K562 (cell line): Measurements from ENCODE around the gene NEURL1. TPM values are rescaled to one million over a fixed set of nuclear protein-coding genes. Genes with fewer than 3 reads are reported as not detected.

Experiments used
- CBFA2T3 ChIP-seq: fragments of 450-650 bp; IDR thresholded peaks from 2 replicates; pipeline ENCODE4 v1.6.1; 2017
- MEF2A ChIP-seq: IDR thresholded peaks from 2 replicates; pipeline ENCODE4 v1.6.1; 2011; ENCODE audit warnings: low read depth, mild to moderate bottlenecking, low read length, moderate library complexity; ENCODE audit not compliant: control insufficient read depth
- NR2C2 ChIP-seq, 2 experiments: fragments of 200-800 bp in 1 of 2; sonication (Bioruptor generic) in 1 of 2; sonication (generic) in 1 of 2; formaldehyde crosslinking in 1 of 2; IDR thresholded peaks; 2 replicates each; pipeline versions ENCODE4 v1.6.1 to v1.8.0; 2016 to 2022; ENCODE audit warnings: mild to moderate bottlenecking in 1 of 2, missing compliant biosample characterization in 1 of 2, missing genetic modification characterization in 1 of 2, missing genetic modification reagents in 1 of 2
- RBM15 ChIP-seq: fragments of 200-400 bp; formaldehyde crosslinking; IDR thresholded peaks from 2 replicates; pipeline ENCODE4 v1.6.1; 2018; ENCODE audit warnings: mild to moderate bottlenecking, low read length, moderate library complexity; ENCODE audit not compliant: insufficient read depth
- RBM25 ChIP-seq: fragments of 200-400 bp; formaldehyde crosslinking; IDR thresholded peaks from 2 replicates; pipeline ENCODE4 v1.6.1; 2018; ENCODE audit warnings: low read length, low read depth, moderate library complexity; ENCODE audit not compliant: severe bottlenecking
- SP1 ChIP-seq: sonication (generic); formaldehyde crosslinking; IDR thresholded peaks from 2 replicates; pipeline ENCODE4 v1.8.1; 2022; ENCODE audit warnings: mild to moderate bottlenecking, missing genetic modification reagents
- ZFP36 ChIP-seq: fragments of 150-350 bp; IDR thresholded peaks from 2 replicates; pipeline ENCODE4 v1.6.1; 2018; ENCODE audit warnings: low read length, low read depth; ENCODE audit not compliant: partially characterized antibody
- ZNF586 ChIP-seq: fragments of 450-650 bp; formaldehyde crosslinking; conservative IDR thresholded peaks from 2 replicates; pipeline ENCODE4 v1.4.0; 2020; ENCODE audit warnings: mild to moderate bottlenecking, moderate library complexity
- polyA plus RNA-seq, 8 experiments: library from polyadenylated mRNA; depleted of rRNA in 4 of 8; stranded (reverse) in 5 of 8; unstranded in 3 of 8; fragments of >200 nt; fragmentation: Nextera tagmentation in 2 of 8; fragmentation: Illumina TruSeq in 1 of 8; extraction: Ambion mirVana in 2 of 8; extraction: Trizol in 1 of 8; gene quantifications; 2 replicates each; pipeline versions ENCODE4 v1.2.1 to v1.2.3, GENCODE V29; 2011 to 2014; ENCODE audit warnings: inconsistent platforms in 1 of 8, missing spikeins in 1 of 8
- total RNA-seq, 7 experiments: library from RNA; depleted of rRNA in 6 of 7; stranded (reverse); fragments of >200 nt in 6 of 7; fragmentation: Illumina TruSeq in 2 of 7; extraction: Trizol in 2 of 7; gene quantifications; 2 replicates each; pipeline versions ENCODE4 v1.2.1 to v1.2.3, GENCODE V29; 2011 to 2021; ENCODE audit warnings: low replicate concordance in 1 of 7
- TF ChIP-seq, protein P1 (sequence below), 2 experiments: IDR thresholded peaks; 2 replicates each; pipeline ENCODE4 v1.6.1; 2012; ENCODE audit warnings: improper control_type of control experiment in 2 of 2, low read depth in 2 of 2, low read length in 2 of 2, borderline replicate concordance in 1 of 2
- TF ChIP-seq, protein P2 (sequence below): fragments of 450-650 bp; formaldehyde crosslinking; IDR thresholded peaks from 2 replicates; pipeline ENCODE4 v1.4.0; 2020; ENCODE audit warnings: mild to moderate bottlenecking
- TF ChIP-seq, protein P3 (sequence below), 2 experiments: IDR thresholded peaks in 1 of 2; conservative IDR thresholded peaks in 1 of 2; 2 replicates each; pipeline ENCODE4 v1.6.1; 2016; ENCODE audit warnings: low read depth in 2 of 2, mild to moderate bottlenecking in 1 of 2, missing compliant biosample characterization in 1 of 2, missing genetic modification characterization in 1 of 2, moderate library complexity in 1 of 2

Gene NEURL1
- total and polyA plus RNA-seq, 9 of the 15 experiments (the other 6 are each of a cell fraction or from before 2014, with no cell fraction given) = 0.01 to 0.45 (median 0.16) TPM; not detected in 5

DNA sequence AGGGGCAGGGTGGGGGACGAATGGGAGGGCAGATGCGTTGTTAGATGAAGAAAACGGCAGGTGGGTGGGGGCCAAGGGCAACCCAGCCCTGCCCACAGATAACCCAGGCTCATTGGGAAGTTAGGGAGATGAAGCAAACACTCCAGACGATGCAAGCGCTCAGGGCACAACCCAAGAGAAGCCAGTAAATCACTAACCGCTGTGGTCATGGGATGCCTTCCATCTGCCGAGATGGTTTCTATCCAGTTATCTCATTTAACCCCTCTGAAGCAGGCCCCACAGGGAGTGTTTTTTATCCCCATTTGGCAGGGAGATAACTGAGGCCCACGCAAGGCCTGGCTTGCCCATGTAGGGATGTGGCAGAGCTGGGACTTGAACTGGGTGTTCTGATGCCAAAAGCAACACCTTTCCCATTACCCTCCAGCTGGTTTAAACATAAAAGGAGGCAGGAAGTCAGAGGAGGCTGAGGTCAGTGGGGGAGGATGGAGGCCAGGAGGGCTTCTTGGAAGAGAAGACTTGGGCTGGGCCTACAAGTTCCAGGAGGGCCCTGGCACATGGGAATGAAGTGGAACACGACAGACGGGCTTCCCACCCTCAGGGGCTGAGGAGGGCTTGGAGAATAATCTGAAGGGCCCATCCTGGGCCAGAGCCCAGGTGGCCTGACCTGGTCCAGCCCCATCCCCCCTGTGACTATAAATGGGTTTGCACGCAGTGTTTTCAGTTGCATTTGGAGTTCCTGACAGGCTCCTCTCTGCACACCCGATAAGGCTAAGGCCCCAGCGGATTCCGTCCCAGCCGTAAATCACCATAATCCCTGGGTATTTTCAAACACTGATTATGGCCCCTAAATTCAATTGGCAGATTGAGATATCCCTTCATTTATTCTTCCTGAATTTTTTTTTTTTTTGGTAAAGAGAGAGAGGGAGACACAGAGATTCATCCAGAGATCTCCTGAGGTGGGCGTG lies 80.9 kb downstream of the NEURL1 start (continued):
- TF ChIP-seq, protein P1, sequence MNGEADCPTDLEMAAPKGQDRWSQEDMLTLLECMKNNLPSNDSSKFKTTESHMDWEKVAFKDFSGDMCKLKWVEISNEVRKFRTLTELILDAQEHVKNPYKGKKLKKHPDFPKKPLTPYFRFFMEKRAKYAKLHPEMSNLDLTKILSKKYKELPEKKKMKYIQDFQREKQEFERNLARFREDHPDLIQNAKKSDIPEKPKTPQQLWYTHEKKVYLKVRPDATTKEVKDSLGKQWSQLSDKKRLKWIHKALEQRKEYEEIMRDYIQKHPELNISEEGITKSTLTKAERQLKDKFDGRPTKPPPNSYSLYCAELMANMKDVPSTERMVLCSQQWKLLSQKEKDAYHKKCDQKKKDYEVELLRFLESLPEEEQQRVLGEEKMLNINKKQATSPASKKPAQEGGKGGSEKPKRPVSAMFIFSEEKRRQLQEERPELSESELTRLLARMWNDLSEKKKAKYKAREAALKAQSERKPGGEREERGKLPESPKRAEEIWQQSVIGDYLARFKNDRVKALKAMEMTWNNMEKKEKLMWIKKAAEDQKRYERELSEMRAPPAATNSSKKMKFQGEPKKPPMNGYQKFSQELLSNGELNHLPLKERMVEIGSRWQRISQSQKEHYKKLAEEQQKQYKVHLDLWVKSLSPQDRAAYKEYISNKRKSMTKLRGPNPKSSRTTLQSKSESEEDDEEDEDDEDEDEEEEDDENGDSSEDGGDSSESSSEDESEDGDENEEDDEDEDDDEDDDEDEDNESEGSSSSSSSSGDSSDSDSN (IDR thresholded peaks at IDR 0.05; ENCODE audit: borderline replicate concordance in 1 of 2, low read depth in 2 of 2, low read length in 2 of 2) = no peak
- TF ChIP-seq CBFA2T3 (peak; percentile 66), MEF2A (0 out of 2 replicates have a peak, but pooled peaks have one; percentile 2), ZNF586 (CRISPR knock-in tag) (no peak), ZFP36 (peak; percentile 66), NR2C2 (CRISPR knock-in tag; IDR thresholded peaks at IDR 0.05) (no peak), NR2C2 (tag; IDR thresholded peaks at IDR 0.05) (no peak), RBM25 (peak; percentile 31), RBM15 (no peak), SP1 (CRISPR knock-in tag) (no peak)
- TF ChIP-seq, protein P2, sequence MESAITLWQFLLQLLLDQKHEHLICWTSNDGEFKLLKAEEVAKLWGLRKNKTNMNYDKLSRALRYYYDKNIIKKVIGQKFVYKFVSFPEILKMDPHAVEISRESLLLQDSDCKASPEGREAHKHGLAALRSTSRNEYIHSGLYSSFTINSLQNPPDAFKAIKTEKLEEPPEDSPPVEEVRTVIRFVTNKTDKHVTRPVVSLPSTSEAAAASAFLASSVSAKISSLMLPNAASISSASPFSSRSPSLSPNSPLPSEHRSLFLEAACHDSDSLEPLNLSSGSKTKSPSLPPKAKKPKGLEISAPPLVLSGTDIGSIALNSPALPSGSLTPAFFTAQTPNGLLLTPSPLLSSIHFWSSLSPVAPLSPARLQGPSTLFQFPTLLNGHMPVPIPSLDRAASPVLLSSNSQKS (CRISPR knock-in tag) = no peak
- TF ChIP-seq, protein P3, sequence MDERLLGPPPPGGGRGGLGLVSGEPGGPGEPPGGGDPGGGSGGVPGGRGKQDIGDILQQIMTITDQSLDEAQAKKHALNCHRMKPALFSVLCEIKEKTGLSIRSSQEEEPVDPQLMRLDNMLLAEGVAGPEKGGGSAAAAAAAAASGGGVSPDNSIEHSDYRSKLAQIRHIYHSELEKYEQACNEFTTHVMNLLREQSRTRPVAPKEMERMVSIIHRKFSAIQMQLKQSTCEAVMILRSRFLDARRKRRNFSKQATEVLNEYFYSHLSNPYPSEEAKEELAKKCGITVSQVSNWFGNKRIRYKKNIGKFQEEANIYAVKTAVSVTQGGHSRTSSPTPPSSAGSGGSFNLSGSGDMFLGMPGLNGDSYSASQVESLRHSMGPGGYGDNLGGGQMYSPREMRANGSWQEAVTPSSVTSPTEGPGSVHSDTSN (CRISPR knock-in tag; IDR thresholded peaks at IDR 0.05; ENCODE audit: low read depth) = no peak
- TF ChIP-seq, protein P3 (tag; conservative IDR thresholded peaks at IDR 0.05; ENCODE audit: low read depth) = peak; percentile 59
